PC-3 (cell line): Measurements from ENCODE around the gene USP53. TPM values are rescaled to one million over a fixed set of nuclear protein-coding genes. Genes with fewer than 3 reads are reported as not detected.
A peak's percentile ranks its signal among the peaks of the same experiment; 100 is the strongest.

Experiments
- ATAC-seq: fragments of 200-7000 bp; cut with Tn5 transposase; 2 replicates; pipeline ENCODE4 v1.9.1; 2020; ENCODE audit warnings: mild to moderate bottlenecking, moderate library complexity
- BruUV-seq: library from RNA; stranded (reverse); fragments of 400-500 nt; replicated peaks from 2 replicates; lab custom pipeline; 2021; lab: Mats Ljungman, UMichigan
- CTCF ChIA-PET: fragments of 300-600 bp; sonication (Branson Sonifier 250); formaldehyde crosslinking; loops from one replicate; lab custom pipeline; 2022; ENCODE audit warnings: antibody characterized with exemption; lab: Charles Lee
- POLR2A ChIA-PET: fragments of 300-600 bp; sonication (Branson Sonifier 250); formaldehyde crosslinking; loops from one replicate; lab custom pipeline; 2022; ENCODE audit warnings: antibody characterized with exemption; ENCODE audit not compliant: unreplicated experiment; lab: Charles Lee
- DNase-seq: peaks from one replicate; pipeline ENCODE4 v3.0.0-alpha.2; 2015
- H2AFZ ChIP-seq: fragments of 300-600 bp; sonication (generic); 2 replicates; pipeline ENCODE4 v1.6.0; 2016; ENCODE audit warnings: antibody characterized with exemption, low read length
- H3F3A ChIP-seq: fragments of 300-600 bp; sonication (generic); one replicate; pipeline ENCODE4 v1.6.0; 2017; ENCODE audit warnings: antibody characterized with exemption, low read length, control low read depth, mild to moderate bottlenecking; ENCODE audit not compliant: unreplicated experiment
- H3K27ac ChIP-seq: fragments of 300-600 bp; sonication (generic); 2 replicates; pipeline ENCODE4 v1.5.1; 2016; ENCODE audit warnings: mild to moderate bottlenecking, low read length
- H3K27me3 ChIP-seq: fragments of 300-600 bp; sonication (generic); 2 replicates; pipeline ENCODE4 v1.6.1; 2016; ENCODE audit warnings: low read length, mixed read lengths
- H3K36me3 ChIP-seq: fragments of 300-600 bp; sonication (generic); 2 replicates; pipeline ENCODE4 v1.6.1; 2016; ENCODE audit warnings: low read depth, mixed run types, low read length, mixed read lengths
- H3K4me1 ChIP-seq: fragments of 300-600 bp; sonication (generic); 2 replicates; pipeline ENCODE4 v1.5.1; 2016; ENCODE audit warnings: low read length; ENCODE audit not compliant: insufficient read depth
- H3K4me2 ChIP-seq: fragments of 300-600 bp; sonication (generic); 2 replicates; pipeline ENCODE4 v1.6.0; 2016; ENCODE audit warnings: low read length
- H3K4me3 ChIP-seq: fragments of 300-600 bp; sonication (generic); 2 replicates; pipeline ENCODE4 v1.5.1; 2016; ENCODE audit warnings: mild to moderate bottlenecking, low read length, mixed read lengths
- H3K79me2 ChIP-seq: fragments of 300-600 bp; sonication (generic); 2 replicates; pipeline ENCODE4 v1.6.1; 2017; ENCODE audit warnings: low read length, mixed read lengths
- H3K9ac ChIP-seq: fragments of 300-600 bp; sonication (generic); 2 replicates; pipeline ENCODE4 v1.6.0; 2016; ENCODE audit warnings: mild to moderate bottlenecking, low read length
- H3K9me2 ChIP-seq: fragments of 300-600 bp; sonication (generic); replicated peaks from 2 replicates; pipeline ENCODE4 v1.6.1; 2016; ENCODE audit warnings: mixed run types, low read length, mixed read lengths
- H3K9me3 ChIP-seq: fragments of 300-600 bp; sonication (generic); 2 replicates; pipeline ENCODE4 v1.6.1; 2016; ENCODE audit warnings: low read length, mixed read lengths
- H4K20me1 ChIP-seq: fragments of 300-600 bp; sonication (generic); 2 replicates; pipeline ENCODE4 v1.6.1; 2016; ENCODE audit warnings: low read length, mixed read lengths
- CTCF ChIP-seq: fragments of 300-600 bp; sonication (generic); conservative IDR thresholded peaks from 2 replicates; pipeline ENCODE4 v1.5.1; 2017; ENCODE audit warnings: antibody characterized with exemption, low read depth, mild to moderate bottlenecking, low read length
- EZH2 ChIP-seq: fragments of 300-600 bp; sonication (generic); IDR thresholded peaks from one replicate; pipeline ENCODE4 v1.6.1; 2017; ENCODE audit warnings: antibody characterized with exemption, mild to moderate bottlenecking, low read length; ENCODE audit not compliant: unreplicated experiment
- EZH2phosphoT487 ChIP-seq: fragments of 300-600 bp; sonication (generic); IDR thresholded peaks from 2 replicates; pipeline ENCODE4 v1.6.1; 2018; ENCODE audit warnings: mild to moderate bottlenecking, antibody characterized with exemption, low read length, borderline replicate concordance
- intact Hi-C: fragments of 100-400 bp; cut with micrococcal nuclease; formaldehyde crosslinking; loops from 2 replicates; pipeline ENCODE4 v1.9.0; 2023
- total RNA-seq: library from RNA; depleted of rRNA; stranded (reverse); fragments of >200 nt; gene quantifications from 2 replicates; pipeline ENCODE4 v1.2.3, GENCODE V29; 2014

Gene USP53
- total RNA-seq, 1 experiment from 2014 or later = 8.7 TPM

DNA sequence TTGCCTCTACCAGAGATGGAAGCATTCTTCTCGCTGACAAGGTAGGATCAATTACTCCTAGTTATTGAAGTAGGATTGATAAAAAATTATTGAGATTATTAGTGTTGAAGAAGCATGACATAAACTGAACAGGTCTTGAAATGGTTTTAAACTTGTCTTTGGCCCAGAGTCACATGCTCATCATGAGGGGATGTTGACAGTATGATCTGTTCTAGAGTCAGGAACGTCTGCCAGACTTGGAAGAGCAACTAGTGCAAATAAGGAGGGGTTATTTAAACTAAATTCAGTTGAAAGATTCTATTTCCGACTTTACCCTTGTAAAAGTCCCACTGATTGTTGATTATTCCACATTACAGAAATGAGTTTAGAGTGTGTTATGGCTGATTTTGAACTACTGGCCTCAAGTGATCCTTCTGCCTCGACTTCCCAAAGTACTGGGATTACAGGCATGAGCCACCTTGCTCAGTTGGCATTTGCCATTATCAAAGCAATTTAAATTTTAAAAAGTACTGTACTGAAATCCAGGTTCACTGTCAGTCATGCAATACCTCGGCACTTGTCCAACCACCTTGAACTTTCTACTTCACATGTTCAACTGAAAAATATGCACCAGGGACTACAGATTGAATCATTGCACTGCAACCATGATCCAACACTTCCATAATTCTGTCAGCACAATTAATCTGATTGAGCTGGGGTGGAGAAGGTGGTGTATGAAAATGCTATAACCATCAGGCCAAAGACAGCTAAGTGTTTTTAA is 89.7 kb downstream of the USP53 start:
- Histone ChIP-seq H3K27ac (no peak overlapping the region), H3K9ac (no peak overlapping the region), H3K9me2 (no peaks in the 10 kb centered on the region), H3K9me3 (no peaks in the 10 kb centered on the region), H3K4me2 (no peak overlapping the region), H3K79me2 (peaks cover 31% of the 10 kb centered on the region), H3K36me3 (no peaks in the 10 kb centered on the region), H3K4me3 (no peak overlapping the region), H4K20me1 (no peaks in the 10 kb centered on the region), H3K4me1 (peaks cover 14% of the 10 kb centered on the region), H3K27me3 (no peaks in the 10 kb centered on the region), H2AFZ (no peak overlapping the region), H3F3A (no peaks in the 10 kb centered on the region)
- ATAC-seq = peak; percentile 42
- intact Hi-C loops = loop anchor here (5.0 kb wide), 1 partner anchor 315 kb away; no protein-coding TSS in a partner anchor
- no TSS peak for BruUV-seq
- TF ChIP-seq EZH2phosphoT487 (no peak), CTCF (no peak), EZH2 (no peak)
- ChIA-PET CTCF (no interaction called here), POLR2A (no interaction called here)
- peak; percentile 37 for DNase-seq

DNA sequence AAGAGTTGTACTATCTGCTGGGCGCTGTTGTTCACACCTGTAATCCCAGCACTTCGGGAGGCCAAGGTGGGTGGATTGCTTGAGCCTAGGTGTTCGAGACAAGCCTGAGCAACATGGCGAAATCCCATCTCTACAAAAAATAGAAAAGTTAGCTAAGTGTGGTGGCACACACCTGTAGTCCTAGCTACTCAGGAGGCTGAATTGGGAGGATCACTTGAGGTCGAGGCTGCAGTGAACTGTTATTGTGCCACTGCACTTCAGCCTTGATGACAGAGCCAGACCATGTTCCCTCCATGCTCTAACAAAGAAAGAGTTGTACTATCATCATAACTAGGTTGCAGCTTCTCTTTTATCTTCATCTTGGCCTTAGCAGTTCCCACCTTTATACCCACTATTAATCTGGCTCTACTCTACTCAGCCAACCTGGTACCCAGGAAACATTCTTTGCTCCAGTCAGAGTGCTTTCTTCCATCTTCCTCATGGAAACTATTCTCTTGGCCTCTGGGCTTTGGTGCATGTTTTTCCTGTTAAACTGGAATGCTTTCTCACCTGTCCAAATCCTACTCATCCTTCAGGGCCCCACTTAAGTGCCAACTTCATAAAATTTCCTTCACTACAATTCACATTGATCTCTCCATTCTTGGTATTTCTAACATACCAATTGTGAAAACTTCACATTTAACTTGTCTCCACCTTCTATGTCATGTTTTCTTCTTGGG is 91.2 kb downstream of the USP53 start:
- H3K4me3 ChIP-seq = no peak overlapping the region
- H3K9me3 ChIP-seq = no peaks in the 10 kb centered on the region
- no peaks in the 10 kb centered on the region for H3F3A ChIP-seq
- POLR2A ChIA-PET = interaction anchor here (0.6 kb wide), 1 partner anchor 332 kb away, joined by 3 read pairs; no protein-coding TSS in a partner anchor
- TF ChIP-seq CTCF (no peak), EZH2 (no peak), EZH2phosphoT487 (no peak)
- no TSS peak for BruUV-seq
- intact Hi-C loops = loop anchor here (5.0 kb wide), 1 partner anchor 316 kb away; no protein-coding TSS in a partner anchor
- no peaks in the 10 kb centered on the region for H4K20me1 ChIP-seq
- no peak for ATAC-seq
- H3K79me2 ChIP-seq = peaks cover 16% of the 10 kb centered on the region
- CTCF ChIA-PET = no interaction called here
- no peaks in the 10 kb centered on the region for H3K36me3 ChIP-seq
- no peaks in the 10 kb centered on the region for H3K9me2 ChIP-seq
- H3K4me1 ChIP-seq = peaks cover 14% of the 10 kb centered on the region
- H3K4me2 ChIP-seq = no peak overlapping the region
- H3K27me3 ChIP-seq = no peaks in the 10 kb centered on the region
- peak; percentile 13 for DNase-seq
- no peak overlapping the region for H2AFZ ChIP-seq
- H3K27ac ChIP-seq = no peak overlapping the region
- no peak overlapping the region for H3K9ac ChIP-seq
